ENCODE measurements around the gene ZNF787. TPM values are rescaled to one million over a fixed set of nuclear protein-coding genes. Genes with fewer than 3 reads are reported as not detected.

ZNF787 gene
- total and polyA plus RNA-seq, 4 donors = 2.9 to 23.6 (median 18.8) TPM

GRCh38 chr19:56124578-56124977, 3.5 kb upstream of the ZNF787 start (continued):
- no peak for TF ChIP-seq REST (IDR thresholded peaks at IDR 0.05)
- TF ChIP-seq NR2F2 (IDR thresholded peaks at IDR 0.05) = no peak
- TF ChIP-seq, protein P1, sequence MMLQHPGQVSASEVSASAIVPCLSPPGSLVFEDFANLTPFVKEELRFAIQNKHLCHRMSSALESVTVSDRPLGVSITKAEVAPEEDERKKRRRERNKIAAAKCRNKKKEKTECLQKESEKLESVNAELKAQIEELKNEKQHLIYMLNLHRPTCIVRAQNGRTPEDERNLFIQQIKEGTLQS (IDR thresholded peaks at IDR 0.05) = no peak
- TF ChIP-seq HNF4A (conservative IDR thresholded peaks at IDR 0.05) = no peak
- TF ChIP-seq RAD21 (IDR thresholded peaks at IDR 0.05) = no peak
- TF ChIP-seq JUND (IDR thresholded peaks at IDR 0.05) = no peak
- TF ChIP-seq RXRA (IDR thresholded peaks at IDR 0.05) = no peak

DNA sequence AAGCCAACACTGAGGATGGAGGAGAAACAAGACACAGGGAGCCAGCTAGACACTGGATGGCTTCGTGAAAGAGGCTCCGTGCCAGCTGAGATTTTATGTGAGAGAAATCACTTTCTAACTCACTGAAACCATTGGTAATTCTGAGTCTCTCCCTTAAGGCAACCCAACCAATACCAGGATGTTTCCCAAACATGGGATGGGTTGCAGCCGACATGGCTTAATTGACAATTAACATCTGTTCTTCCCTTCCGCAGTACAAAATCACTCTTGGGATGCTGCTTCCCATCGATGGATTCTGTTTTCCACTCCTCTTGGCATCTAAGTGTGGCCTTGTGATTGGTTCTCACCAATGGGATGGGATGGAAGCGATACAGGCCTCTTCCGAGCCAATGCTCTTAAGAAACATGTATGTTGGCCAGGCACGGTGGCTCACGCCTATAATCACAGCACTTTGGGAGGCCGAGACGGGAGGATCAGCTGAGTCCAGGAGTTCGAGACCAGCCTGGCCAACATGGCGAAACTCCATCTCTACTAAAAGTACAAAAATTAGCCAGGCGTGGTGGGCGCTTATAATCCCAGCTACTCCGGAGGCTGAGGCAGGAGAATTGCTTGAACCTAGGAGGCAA, 2.3 kb upstream of the ZNF787 start:
- H3K4me1 ChIP-seq (ENCODE audit: control insufficient read depth in 4 of 4, insufficient read depth in 4 of 4, low read length in 3 of 4) = peaks cover 8 to 23% (median 18%) of the 10 kb centered on the region in 4 donors
- 91% methylated on average over 16 of the region's 16 CpGs for WGBS
- H3K27ac ChIP-seq (ENCODE audit: low read depth in 1 of 2, low read length in 2 of 2) = no peak overlapping the region
- H3K36me3 ChIP-seq (ENCODE audit: control insufficient read depth in 4 of 4, insufficient read depth in 3 of 4, low read depth in 1 of 4, low read length in 3 of 4) = no peaks in the 10 kb centered on the region
- H3K9ac ChIP-seq (ENCODE audit: low read depth in 1 of 2, low read length in 2 of 2) = no peak overlapping the region
- H3K9me3 ChIP-seq (ENCODE audit: control insufficient read depth in 4 of 4, low read length in 3 of 4) = no peaks in the 10 kb centered on the region
- no peaks in the 10 kb centered on the region for H3K27me3 ChIP-seq (ENCODE audit: control insufficient read depth in 4 of 4, insufficient read depth in 4 of 4, low read length in 3 of 4)
- no peak for DNase-seq (ENCODE audit: low spot score)
- no peak overlapping the region for H3K4me3 ChIP-seq (ENCODE audit: low read depth in 1 of 3, low read length in 3 of 3)
- no peak for TF ChIP-seq TAF1 (conservative IDR thresholded peaks at IDR 0.05)
- no peak for TF ChIP-seq GABPA (IDR thresholded peaks at IDR 0.05 in 1 of 2, conservative IDR thresholded peaks at IDR 0.05 in 1 of 2)
- no peak for TF ChIP-seq REST (IDR thresholded peaks at IDR 0.05)
- no peak for TF ChIP-seq JUND (IDR thresholded peaks at IDR 0.05)
- TF ChIP-seq, protein P2, sequence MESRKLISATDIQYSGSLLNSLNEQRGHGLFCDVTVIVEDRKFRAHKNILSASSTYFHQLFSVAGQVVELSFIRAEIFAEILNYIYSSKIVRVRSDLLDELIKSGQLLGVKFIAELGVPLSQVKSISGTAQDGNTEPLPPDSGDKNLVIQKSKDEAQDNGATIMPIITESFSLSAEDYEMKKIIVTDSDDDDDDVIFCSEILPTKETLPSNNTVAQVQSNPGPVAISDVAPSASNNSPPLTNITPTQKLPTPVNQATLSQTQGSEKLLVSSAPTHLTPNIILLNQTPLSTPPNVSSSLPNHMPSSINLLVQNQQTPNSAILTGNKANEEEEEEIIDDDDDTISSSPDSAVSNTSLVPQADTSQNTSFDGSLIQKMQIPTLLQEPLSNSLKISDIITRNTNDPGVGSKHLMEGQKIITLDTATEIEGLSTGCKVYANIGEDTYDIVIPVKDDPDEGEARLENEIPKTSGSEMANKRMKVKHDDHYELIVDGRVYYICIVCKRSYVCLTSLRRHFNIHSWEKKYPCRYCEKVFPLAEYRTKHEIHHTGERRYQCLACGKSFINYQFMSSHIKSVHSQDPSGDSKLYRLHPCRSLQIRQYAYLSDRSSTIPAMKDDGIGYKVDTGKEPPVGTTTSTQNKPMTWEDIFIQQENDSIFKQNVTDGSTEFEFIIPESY (IDR thresholded peaks at IDR 0.05) = no peak
- no peak for TF ChIP-seq HNF4A (conservative IDR thresholded peaks at IDR 0.05)
- TF ChIP-seq FOXA2 (IDR thresholded peaks at IDR 0.05) = no peak
- TF ChIP-seq YY1 (IDR thresholded peaks at IDR 0.05) = no peak
- TF ChIP-seq, protein P1 (IDR thresholded peaks at IDR 0.05) = no peak
- no peak for TF ChIP-seq MAX (IDR thresholded peaks at IDR 0.05)

All from liver (tissue), 9 donors.